Measurements from ENCODE around the gene ENOX1. TPM values are rescaled to one million over a fixed set of nuclear protein-coding genes. Genes with fewer than 3 reads are reported as not detected.

The ENOX1 gene
- total RNA-seq, 1 donor from 2014 or later, result 2.0 TPM

DNA sequence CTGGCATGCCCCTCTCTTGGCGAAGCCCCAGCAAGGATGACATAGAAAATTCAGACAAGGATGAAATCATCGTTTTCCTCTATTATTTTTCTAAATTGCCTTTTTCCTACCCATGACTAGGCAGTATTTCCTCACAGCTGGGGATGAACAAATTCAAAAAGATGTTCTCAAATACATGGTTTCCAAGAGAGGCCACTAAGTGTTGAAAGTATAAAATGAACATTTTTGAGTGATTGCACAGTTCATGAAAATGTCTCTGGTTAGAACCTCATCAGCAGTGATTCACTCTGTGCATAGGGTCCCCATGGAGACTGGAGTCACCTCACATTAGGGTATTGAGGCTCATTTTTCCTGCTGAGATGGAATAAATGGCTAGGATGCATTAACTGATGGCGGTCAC is 389.7 kb downstream of the ENOX1 start:
- Mint-ChIP-seq H3K36me3 (ENCODE audit: low read depth) (no peaks in the 10 kb centered on the region), H3K27ac (ENCODE audit: unreplicated experiment) (peak overlapping the region; percentile 81), H3K9me3 (ENCODE audit: low read depth) (no peaks in the 10 kb centered on the region), H3K4me1 (ENCODE audit: low read depth) (peaks cover 10% of the 10 kb centered on the region), H3K27me3 (ENCODE audit: low read depth) (no peaks in the 10 kb centered on the region), H3K4me3 (ENCODE audit: unreplicated experiment) (no peak overlapping the region)
- TF ChIP-seq, protein P1, sequence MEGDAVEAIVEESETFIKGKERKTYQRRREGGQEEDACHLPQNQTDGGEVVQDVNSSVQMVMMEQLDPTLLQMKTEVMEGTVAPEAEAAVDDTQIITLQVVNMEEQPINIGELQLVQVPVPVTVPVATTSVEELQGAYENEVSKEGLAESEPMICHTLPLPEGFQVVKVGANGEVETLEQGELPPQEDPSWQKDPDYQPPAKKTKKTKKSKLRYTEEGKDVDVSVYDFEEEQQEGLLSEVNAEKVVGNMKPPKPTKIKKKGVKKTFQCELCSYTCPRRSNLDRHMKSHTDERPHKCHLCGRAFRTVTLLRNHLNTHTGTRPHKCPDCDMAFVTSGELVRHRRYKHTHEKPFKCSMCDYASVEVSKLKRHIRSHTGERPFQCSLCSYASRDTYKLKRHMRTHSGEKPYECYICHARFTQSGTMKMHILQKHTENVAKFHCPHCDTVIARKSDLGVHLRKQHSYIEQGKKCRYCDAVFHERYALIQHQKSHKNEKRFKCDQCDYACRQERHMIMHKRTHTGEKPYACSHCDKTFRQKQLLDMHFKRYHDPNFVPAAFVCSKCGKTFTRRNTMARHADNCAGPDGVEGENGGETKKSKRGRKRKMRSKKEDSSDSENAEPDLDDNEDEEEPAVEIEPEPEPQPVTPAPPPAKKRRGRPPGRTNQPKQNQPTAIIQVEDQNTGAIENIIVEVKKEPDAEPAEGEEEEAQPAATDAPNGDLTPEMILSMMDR (IDR thresholded peaks at IDR 0.05), result no peak
- no peak for DNase-seq (ENCODE audit: low spot score)

DNA sequence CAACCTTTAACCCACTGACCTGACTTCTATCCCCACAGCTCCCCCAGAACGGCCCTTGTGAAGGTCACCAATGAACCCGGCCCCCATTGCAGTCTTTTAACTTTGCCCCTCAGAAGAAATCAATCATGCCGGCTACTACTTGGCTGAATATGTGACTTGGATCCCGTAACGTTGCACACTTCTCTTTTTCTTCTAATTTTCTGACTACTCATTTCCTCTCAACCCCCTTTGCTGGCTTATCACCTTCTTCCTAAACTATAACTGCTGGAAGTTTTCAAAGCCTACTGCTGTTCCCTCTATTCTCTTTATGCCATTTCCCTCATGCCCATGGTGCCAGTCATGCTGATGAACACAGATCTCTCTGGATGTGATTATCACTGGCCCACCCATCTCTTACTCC is 395.7 kb downstream of the ENOX1 start:
- TF ChIP-seq, protein P1 (IDR thresholded peaks at IDR 0.05), result no peak
- no peak overlapping the region for H3K27ac Mint-ChIP-seq (ENCODE audit: unreplicated experiment)
- H3K9me3 Mint-ChIP-seq (ENCODE audit: low read depth), result no peaks in the 10 kb centered on the region
- no peak overlapping the region for H3K4me3 Mint-ChIP-seq (ENCODE audit: unreplicated experiment)
- H3K27me3 Mint-ChIP-seq (ENCODE audit: low read depth), result no peaks in the 10 kb centered on the region
- H3K36me3 Mint-ChIP-seq (ENCODE audit: low read depth), result no peaks in the 10 kb centered on the region
- H3K4me1 Mint-ChIP-seq (ENCODE audit: low read depth), result peaks cover 16% of the 10 kb centered on the region
- DNase-seq (ENCODE audit: low spot score), result no peak

DNA sequence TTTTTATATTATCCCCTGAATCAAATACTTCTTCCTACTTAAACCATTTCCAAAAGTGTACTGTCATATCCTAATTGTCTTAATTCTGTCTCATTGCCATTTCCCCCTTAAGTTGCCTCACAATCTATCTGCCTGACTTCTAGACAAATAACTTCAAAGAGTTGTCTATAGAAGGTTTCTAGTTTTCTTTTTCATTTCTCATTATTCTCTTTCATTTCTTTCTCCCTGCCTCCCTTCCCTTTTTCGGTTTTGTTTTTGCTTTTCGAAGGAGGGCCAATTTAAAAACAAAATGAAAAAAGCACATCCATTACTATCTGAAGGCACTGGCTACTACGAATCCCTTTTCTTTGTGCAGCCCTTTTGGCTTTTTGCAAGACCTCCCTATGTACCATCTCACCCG is 396.2 kb downstream of the ENOX1 start:
- Mint-ChIP-seq H3K27ac (ENCODE audit: unreplicated experiment) (no peak overlapping the region), H3K9me3 (ENCODE audit: low read depth) (no peaks in the 10 kb centered on the region), H3K27me3 (ENCODE audit: low read depth) (no peaks in the 10 kb centered on the region), H3K4me1 (ENCODE audit: low read depth) (peaks cover 16% of the 10 kb centered on the region), H3K36me3 (ENCODE audit: low read depth) (no peaks in the 10 kb centered on the region), H3K4me3 (ENCODE audit: unreplicated experiment) (no peak overlapping the region)
- no peak for DNase-seq (ENCODE audit: low spot score)
- TF ChIP-seq, protein P1 (IDR thresholded peaks at IDR 0.05), result no peak

DNA sequence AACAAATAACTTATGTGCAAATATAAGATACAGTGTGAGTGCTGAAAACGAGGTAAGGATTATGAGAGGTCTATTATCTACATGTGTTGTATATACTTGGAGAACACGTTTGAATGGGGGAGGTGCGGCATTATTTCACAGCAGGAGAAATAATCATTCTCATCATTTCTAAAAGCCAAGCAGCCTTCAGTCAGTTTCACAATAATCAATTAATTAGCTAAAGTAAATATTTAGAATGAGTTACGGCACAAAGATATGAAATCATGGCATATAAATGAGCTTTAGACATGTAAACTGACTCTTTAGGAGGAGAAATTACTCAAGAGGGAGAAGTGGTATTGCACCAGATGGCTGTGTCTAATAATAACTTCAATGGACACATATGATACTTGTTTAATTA is 396.8 kb downstream of the ENOX1 start:
- TF ChIP-seq, protein P1 (IDR thresholded peaks at IDR 0.05), result no peak
- H3K27me3 Mint-ChIP-seq (ENCODE audit: low read depth), result no peaks in the 10 kb centered on the region
- DNase-seq (ENCODE audit: low spot score), result no peak
- no peaks in the 10 kb centered on the region for H3K9me3 Mint-ChIP-seq (ENCODE audit: low read depth)
- no peak overlapping the region for H3K4me3 Mint-ChIP-seq (ENCODE audit: unreplicated experiment)
- H3K36me3 Mint-ChIP-seq (ENCODE audit: low read depth), result no peaks in the 10 kb centered on the region
- H3K27ac Mint-ChIP-seq (ENCODE audit: unreplicated experiment), result no peak overlapping the region
- H3K4me1 Mint-ChIP-seq (ENCODE audit: low read depth), result peaks cover 16% of the 10 kb centered on the region

DNA sequence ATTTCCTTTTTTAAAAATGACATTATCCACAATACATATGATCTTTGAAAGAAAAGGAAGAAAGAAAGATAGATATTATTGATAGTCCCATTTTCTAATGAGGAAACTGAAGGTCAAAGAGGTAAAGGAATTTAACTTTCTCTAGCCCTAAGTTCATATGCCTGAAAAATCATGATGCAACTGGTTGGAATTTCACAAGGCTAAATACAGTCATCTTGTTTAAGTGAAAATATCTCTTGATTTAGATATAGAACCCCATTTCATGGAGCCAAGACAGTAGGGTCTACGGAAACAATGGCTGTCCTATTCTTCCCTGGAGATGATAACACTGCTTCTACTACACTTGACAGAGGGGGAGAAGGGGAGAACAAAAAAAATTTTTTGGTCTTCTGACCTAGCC is 397.2 kb downstream of the ENOX1 start:
- DNase-seq (ENCODE audit: low spot score), result no peak
- Mint-ChIP-seq H3K27ac (ENCODE audit: unreplicated experiment) (no peak overlapping the region), H3K4me3 (ENCODE audit: unreplicated experiment) (no peak overlapping the region), H3K9me3 (ENCODE audit: low read depth) (no peaks in the 10 kb centered on the region), H3K4me1 (ENCODE audit: low read depth) (peaks cover 16% of the 10 kb centered on the region), H3K36me3 (ENCODE audit: low read depth) (no peaks in the 10 kb centered on the region), H3K27me3 (ENCODE audit: low read depth) (no peaks in the 10 kb centered on the region)
- TF ChIP-seq, protein P1 (IDR thresholded peaks at IDR 0.05), result no peak
